Stimulated activated CD8-positive, alpha-beta memory T cell treated with anti-CD3 and anti-CD28 coated beads, Interleukin-15, amount 100 ng/mL, for 4 hours (primary cell): Measurements from ENCODE around the gene CENPC.
"Not testable (repeated sequence)": the region's sequence is repeated elsewhere in the genome, so short reads cannot be mapped to it uniquely, and the experiment has no call there.

Source experiments
- DNase-seq, 2 donors: peaks; one replicate each; pipeline ENCODE4 v3.0.0-alpha.2; 2020; ENCODE audit warnings: low read depth in 2 of 2

CENPC gene

GRCh38 chr4:67475155-67475554, 70.1 kb downstream of the CENPC start:
- DNase-seq: no peak

- DNase-seq: no peak
Observed at GRCh38 chr4:67470871-67471270, 74.4 kb downstream of the CENPC start.

GRCh38 chr4:67468830-67469229, 76.5 kb downstream of the CENPC start:
- no peak for DNase-seq

GRCh38 chr4:67466751-67467150, 78.6 kb downstream of the CENPC start:
- DNase-seq: no peak

- no peak for DNase-seq
Observed at GRCh38 chr4:67465763-67466052, 79.6 kb downstream of the CENPC start.

- no peak for DNase-seq
Observed at GRCh38 chr4:67465032-67465762, 80.1 kb downstream of the CENPC start.

GRCh38 chr4:67460574-67460973, 84.7 kb downstream of the CENPC start:
- no peak for DNase-seq

GRCh38 chr4:67459164-67459563, 86.1 kb downstream of the CENPC start:
- DNase-seq: no peak

GRCh38 chr4:67456577-67457196, 88.6 kb downstream of the CENPC start:
- no peak for DNase-seq

- not testable (repeated sequence) for DNase-seq
Observed at GRCh38 chr4:67452846-67453205, 92.5 kb downstream of the CENPC start.

GRCh38 chr4:67452100-67452845, 93.0 kb downstream of the CENPC start:
- no peak for DNase-seq

GRCh38 chr4:67451464-67451863, 93.8 kb downstream of the CENPC start:
- DNase-seq: no peak

- no peak for DNase-seq
Observed at GRCh38 chr4:67448621-67449020, 96.7 kb downstream of the CENPC start.

GRCh38 chr4:67447873-67448272, 97.4 kb downstream of the CENPC start:
- DNase-seq: no peak

- DNase-seq: no peak
Observed at GRCh38 chr4:67446811-67447210, 98.5 kb downstream of the CENPC start.

GRCh38 chr4:67445881-67446280, 99.4 kb downstream of the CENPC start:
- not testable (repeated sequence) for DNase-seq

- DNase-seq: no peak
Observed at GRCh38 chr4:67438975-67439374, 106.3 kb downstream of the CENPC start.

- no peak for DNase-seq
Observed at GRCh38 chr4:67437974-67438713, 107.2 kb downstream of the CENPC start.

GRCh38 chr4:67436742-67437141, 108.6 kb downstream of the CENPC start:
- DNase-seq: no peak

- DNase-seq: no peak
Observed at GRCh38 chr4:67430989-67431388, 114.3 kb downstream of the CENPC start.

- DNase-seq: no peak
Observed at GRCh38 chr4:67428819-67429218, 116.5 kb downstream of the CENPC start.
